Adrenal gland (tissue), 5 donors: ENCODE data around the gene MBNL1.

Experiments
- POLR2A ChIP-seq, 2 donors: fragments of 450-650 bp; IDR thresholded peaks; one replicate each; pipeline ENCODE4 v1.6.1; 2017; ENCODE audit warnings: antibody characterized with exemption in 2 of 2, mild to moderate bottlenecking in 2 of 2, moderate library complexity in 1 of 2
- TF ChIP-seq, protein P1 (sequence below), 6 experiments: fragments of 450-650 bp in 4 of 6; fragments of 200-600 bp in 2 of 6; sonication (generic) in 1 of 6; IDR thresholded peaks; 1 replicate in 5 of 6; 2 replicates in 1 of 6; pipeline versions ENCODE4 v1.5.1 to v1.8.0; 2016 to 2021; ENCODE audit warnings: antibody characterized with exemption in 6 of 6, mild to moderate bottlenecking in 2 of 6, moderate library complexity in 1 of 6
- donor health status: DM: no; HTN: no; CAD: no.

DNA sequence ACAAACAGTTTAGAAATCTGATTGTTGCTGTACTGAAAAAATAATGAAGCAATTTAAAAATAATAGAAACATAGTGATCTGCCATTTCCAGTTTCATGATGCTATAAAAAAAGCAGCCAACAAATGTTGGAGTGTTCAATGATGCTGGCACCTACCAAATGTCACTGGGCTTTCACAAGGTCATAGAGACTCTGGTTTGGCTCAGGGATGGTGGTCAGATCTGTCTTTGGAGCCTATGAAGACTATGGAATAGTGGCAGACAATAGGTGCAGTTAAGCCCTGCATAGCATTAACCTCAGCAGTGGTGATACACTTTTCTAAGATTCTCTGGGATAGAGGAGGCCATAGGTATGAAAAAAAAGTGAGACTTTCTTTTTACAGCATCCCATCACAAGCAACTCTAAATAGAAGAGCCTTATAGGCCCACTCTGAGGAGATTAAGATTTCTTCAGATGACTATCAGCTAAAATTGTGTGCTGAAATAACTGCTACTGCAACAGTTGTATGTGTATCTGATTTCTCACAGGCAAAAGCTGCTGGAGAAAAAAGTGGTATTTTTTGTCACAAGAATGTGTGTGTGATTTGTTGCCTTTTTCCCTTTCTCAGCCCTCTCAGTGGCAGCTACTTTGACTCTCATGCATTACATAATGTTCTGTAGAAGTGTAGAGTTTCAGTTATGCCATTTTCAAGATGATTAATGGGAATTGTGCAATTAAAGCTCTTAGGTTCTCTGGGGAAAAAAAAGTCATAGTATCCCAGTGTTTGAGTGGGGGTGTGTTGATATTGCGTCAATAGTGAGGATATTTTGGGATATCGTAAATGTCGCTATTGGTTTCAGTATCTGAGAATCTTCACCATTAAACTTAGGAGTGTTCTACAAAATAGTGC is 137.4 kb downstream of the MBNL1 start:
- TF ChIP-seq, protein P1, sequence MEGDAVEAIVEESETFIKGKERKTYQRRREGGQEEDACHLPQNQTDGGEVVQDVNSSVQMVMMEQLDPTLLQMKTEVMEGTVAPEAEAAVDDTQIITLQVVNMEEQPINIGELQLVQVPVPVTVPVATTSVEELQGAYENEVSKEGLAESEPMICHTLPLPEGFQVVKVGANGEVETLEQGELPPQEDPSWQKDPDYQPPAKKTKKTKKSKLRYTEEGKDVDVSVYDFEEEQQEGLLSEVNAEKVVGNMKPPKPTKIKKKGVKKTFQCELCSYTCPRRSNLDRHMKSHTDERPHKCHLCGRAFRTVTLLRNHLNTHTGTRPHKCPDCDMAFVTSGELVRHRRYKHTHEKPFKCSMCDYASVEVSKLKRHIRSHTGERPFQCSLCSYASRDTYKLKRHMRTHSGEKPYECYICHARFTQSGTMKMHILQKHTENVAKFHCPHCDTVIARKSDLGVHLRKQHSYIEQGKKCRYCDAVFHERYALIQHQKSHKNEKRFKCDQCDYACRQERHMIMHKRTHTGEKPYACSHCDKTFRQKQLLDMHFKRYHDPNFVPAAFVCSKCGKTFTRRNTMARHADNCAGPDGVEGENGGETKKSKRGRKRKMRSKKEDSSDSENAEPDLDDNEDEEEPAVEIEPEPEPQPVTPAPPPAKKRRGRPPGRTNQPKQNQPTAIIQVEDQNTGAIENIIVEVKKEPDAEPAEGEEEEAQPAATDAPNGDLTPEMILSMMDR (IDR thresholded peaks at IDR 0.05) = no peak
- peak in 1 of 2 donors; percentile 17 for TF ChIP-seq POLR2A (IDR thresholded peaks at IDR 0.05)
